A549 (cell line): ENCODE data around the gene QKI.

Source experiments
- JUNB ChIP-seq: fragments of >200 bp; sonication (Bioruptor Twin); formaldehyde crosslinking; IDR thresholded peaks from 2 replicates; pipeline ENCODE4 v1.6.1; 2016
- KDM1A ChIP-seq: fragments of 200-600 bp; sonication (generic); IDR thresholded peaks from 2 replicates; pipeline ENCODE4 v1.6.1; 2016; ENCODE audit warnings: low read depth, mild to moderate bottlenecking
- MAFK ChIP-seq: fragments of 450-650 bp; IDR thresholded peaks from 2 replicates; pipeline ENCODE4 v1.6.1; 2014; ENCODE audit not compliant: partially characterized antibody
- POLR2A ChIP-seq: IDR thresholded peaks from 2 replicates; pipeline ENCODE4 v1.6.1; 2012; ENCODE audit warnings: mild to moderate bottlenecking, low read length
- POLR2AphosphoS2 ChIP-seq: conservative IDR thresholded peaks from 2 replicates; pipeline ENCODE4 v1.6.1; 2012; ENCODE audit warnings: low read length, improper control_type of control experiment, inconsistent platforms
- TF ChIP-seq, protein P1 (sequence below): IDR thresholded peaks from 2 replicates; pipeline ENCODE4 v1.6.1; 2012
- TF ChIP-seq, protein P2 (sequence below): fragments of >200 bp; sonication (Bioruptor Twin); formaldehyde crosslinking; IDR thresholded peaks from 3 replicates; pipeline ENCODE4 v1.5.1; 2016

DNA sequence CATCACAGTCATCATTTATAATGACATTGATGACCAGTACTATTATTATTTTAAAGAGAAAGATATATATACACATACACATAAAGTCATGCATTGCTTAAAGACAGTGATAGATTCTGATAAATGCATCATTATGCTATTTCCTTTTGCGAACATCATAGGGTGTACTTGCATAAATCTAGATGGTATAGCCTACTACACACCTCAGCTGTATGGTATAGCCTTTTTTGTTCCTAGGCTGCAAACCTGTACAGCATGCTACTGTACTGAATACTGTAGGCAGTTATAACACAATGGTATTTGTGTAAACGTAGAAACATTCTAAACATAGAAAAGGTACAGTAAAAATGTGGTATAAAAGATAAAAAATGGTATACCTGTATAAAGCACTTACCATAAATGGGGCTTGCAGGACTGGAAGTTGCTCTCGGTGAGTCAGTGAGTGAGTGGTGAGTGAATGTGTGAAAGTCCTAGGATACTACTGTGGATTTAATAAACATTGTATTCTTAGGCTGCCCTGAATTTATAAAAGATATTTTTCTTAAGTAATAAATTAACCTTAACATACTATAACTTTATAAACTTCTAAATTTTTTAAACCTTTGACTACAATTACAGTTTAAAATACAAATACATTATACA lies 23.9 kb downstream of the QKI start:
- no peak for TF ChIP-seq POLR2AphosphoS2
- TF ChIP-seq KDM1A = no peak
- TF ChIP-seq JUNB = no peak
- TF ChIP-seq, protein P1, sequence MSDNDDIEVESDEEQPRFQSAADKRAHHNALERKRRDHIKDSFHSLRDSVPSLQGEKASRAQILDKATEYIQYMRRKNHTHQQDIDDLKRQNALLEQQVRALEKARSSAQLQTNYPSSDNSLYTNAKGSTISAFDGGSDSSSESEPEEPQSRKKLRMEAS = no peak
- TF ChIP-seq, protein P2, sequence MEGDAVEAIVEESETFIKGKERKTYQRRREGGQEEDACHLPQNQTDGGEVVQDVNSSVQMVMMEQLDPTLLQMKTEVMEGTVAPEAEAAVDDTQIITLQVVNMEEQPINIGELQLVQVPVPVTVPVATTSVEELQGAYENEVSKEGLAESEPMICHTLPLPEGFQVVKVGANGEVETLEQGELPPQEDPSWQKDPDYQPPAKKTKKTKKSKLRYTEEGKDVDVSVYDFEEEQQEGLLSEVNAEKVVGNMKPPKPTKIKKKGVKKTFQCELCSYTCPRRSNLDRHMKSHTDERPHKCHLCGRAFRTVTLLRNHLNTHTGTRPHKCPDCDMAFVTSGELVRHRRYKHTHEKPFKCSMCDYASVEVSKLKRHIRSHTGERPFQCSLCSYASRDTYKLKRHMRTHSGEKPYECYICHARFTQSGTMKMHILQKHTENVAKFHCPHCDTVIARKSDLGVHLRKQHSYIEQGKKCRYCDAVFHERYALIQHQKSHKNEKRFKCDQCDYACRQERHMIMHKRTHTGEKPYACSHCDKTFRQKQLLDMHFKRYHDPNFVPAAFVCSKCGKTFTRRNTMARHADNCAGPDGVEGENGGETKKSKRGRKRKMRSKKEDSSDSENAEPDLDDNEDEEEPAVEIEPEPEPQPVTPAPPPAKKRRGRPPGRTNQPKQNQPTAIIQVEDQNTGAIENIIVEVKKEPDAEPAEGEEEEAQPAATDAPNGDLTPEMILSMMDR = no peak
- no peak for TF ChIP-seq MAFK
- no peak for TF ChIP-seq POLR2A
